SU-DHL-6 (cell line): ENCODE measurements around the gene PRKCSH.
A peak's percentile ranks its signal among the peaks of the same experiment; 100 is the strongest.

Source experiments
- H2AFZ ChIP-seq: fragments of 200-600 bp; sonication (generic); 2 replicates; pipeline ENCODE4 v1.6.1; 2014; ENCODE audit warnings: low read depth, mild to moderate bottlenecking, moderate library complexity, mixed read lengths, antibody characterized with exemption, low read length; ENCODE audit not compliant: severe bottlenecking
- H3F3A ChIP-seq: fragments of 200-600 bp; shearing (Covaris generic); 2 replicates; pipeline ENCODE4 v1.6.0; 2016; ENCODE audit warnings: antibody characterized with exemption, mild to moderate bottlenecking; ENCODE audit not compliant: insufficient read depth
- H3K27ac ChIP-seq: fragments of 200-600 bp; sonication (generic); 2 replicates; pipeline ENCODE4 v1.5.1; 2016; ENCODE audit warnings: low read depth, mild to moderate bottlenecking, low read length, moderate library complexity, mixed read lengths
- H3K27me3 ChIP-seq: fragments of 200-600 bp; sonication (generic), shearing (Covaris generic); 2 replicates; pipeline ENCODE4 v1.6.0; 2014; ENCODE audit warnings: mild to moderate bottlenecking, low read length
- H3K36me3 ChIP-seq: fragments of 200-600 bp; sonication (generic); 2 replicates; pipeline ENCODE4 v1.6.1; 2014; ENCODE audit warnings: mild to moderate bottlenecking, low read length, mixed read lengths
- H3K4me2 ChIP-seq: fragments of 300-600, 200-600 bp; shearing (Covaris generic), sonication (generic); 2 replicates; pipeline ENCODE4 v1.6.0; 2014; ENCODE audit warnings: low read length, low read depth, mild to moderate bottlenecking; ENCODE audit not compliant: poor library complexity, severe bottlenecking
- H3K4me3 ChIP-seq: fragments of 200-600 bp; sonication (generic); 2 replicates; pipeline ENCODE4 v1.5.1; 2014; ENCODE audit warnings: antibody characterized with exemption, low read length, mild to moderate bottlenecking, mixed read lengths; ENCODE audit not compliant: insufficient read depth, poor library complexity, severe bottlenecking
- H3K79me2 ChIP-seq: fragments of 200-600 bp; sonication (generic); 2 replicates; pipeline ENCODE4 v1.6.1; 2014; ENCODE audit warnings: mild to moderate bottlenecking, low read length, moderate library complexity; ENCODE audit not compliant: insufficient read depth
- H3K9ac ChIP-seq: fragments of 200-600 bp; sonication (generic); 2 replicates; pipeline ENCODE4 v1.7.0; 2014; ENCODE audit warnings: mild to moderate bottlenecking, low read length
- H3K9me2 ChIP-seq: fragments of 200-600 bp; sonication (generic); replicated peaks from 2 replicates; pipeline ENCODE4 v1.6.1; 2014; ENCODE audit warnings: low read length; ENCODE audit not compliant: insufficient read depth
- H3K9me3 ChIP-seq: fragments of 200-600 bp; sonication (generic); 2 replicates; pipeline ENCODE4 v1.6.1; 2014; ENCODE audit warnings: low read length, mixed read lengths; ENCODE audit not compliant: insufficient read depth
- H4K20me1 ChIP-seq: fragments of 200-600 bp; sonication (generic); 2 replicates; pipeline ENCODE4 v1.6.1; 2014; ENCODE audit warnings: low read depth, mild to moderate bottlenecking, antibody characterized with exemption, low read length, moderate library complexity, mixed read lengths
- CTCF ChIP-seq: fragments of 200-600 bp; sonication (generic); IDR thresholded peaks from one replicate; pipeline ENCODE4 v1.5.1; 2017; ENCODE audit warnings: antibody characterized with exemption, mild to moderate bottlenecking, low read length, moderate library complexity; ENCODE audit not compliant: insufficient read depth, poor library complexity, severe bottlenecking
- EZH2phosphoT487 ChIP-seq: fragments of 200-600 bp; sonication (generic), shearing (Covaris generic); conservative IDR thresholded peaks from 2 replicates; pipeline ENCODE4 v1.6.1; 2018; ENCODE audit warnings: mild to moderate bottlenecking, antibody characterized with exemption, low read length, moderate library complexity, mixed read lengths

The PRKCSH gene

GRCh38 chr19:11445141-11445540, 9.7 kb downstream of the PRKCSH start:
- H3F3A ChIP-seq, result no peaks in the 10 kb centered on the region
- no peaks in the 10 kb centered on the region for H3K79me2 ChIP-seq
- no peak for TF ChIP-seq CTCF
- TF ChIP-seq EZH2phosphoT487, result no peak
- H3K27ac ChIP-seq, result no peak overlapping the region
- H4K20me1 ChIP-seq, result no peaks in the 10 kb centered on the region
- H3K9ac ChIP-seq, result no peak overlapping the region
- no peaks in the 10 kb centered on the region for H3K9me2 ChIP-seq
- no peak overlapping the region for H3K4me3 ChIP-seq
- H3K27me3 ChIP-seq, result no peaks in the 10 kb centered on the region
- no peak overlapping the region for H3K4me2 ChIP-seq
- no peaks in the 10 kb centered on the region for H3K36me3 ChIP-seq
- H3K9me3 ChIP-seq, result no peaks in the 10 kb centered on the region
- H2AFZ ChIP-seq, result no peak overlapping the region

- H3K9me3 ChIP-seq, result no peaks in the 10 kb centered on the region
- no peaks in the 10 kb centered on the region for H3K27me3 ChIP-seq
- H3K27ac ChIP-seq, result no peak overlapping the region
- H3F3A ChIP-seq, result no peaks in the 10 kb centered on the region
- no peak overlapping the region for H3K4me3 ChIP-seq
- no peak overlapping the region for H2AFZ ChIP-seq
- H3K79me2 ChIP-seq, result no peaks in the 10 kb centered on the region
- H3K9me2 ChIP-seq, result no peaks in the 10 kb centered on the region
- no peaks in the 10 kb centered on the region for H4K20me1 ChIP-seq
- H3K36me3 ChIP-seq, result no peaks in the 10 kb centered on the region
- H3K9ac ChIP-seq, result no peak overlapping the region
- no peak overlapping the region for H3K4me2 ChIP-seq
- no peak for TF ChIP-seq CTCF
- TF ChIP-seq EZH2phosphoT487, result no peak
Measured at GRCh38 chr19:11446271-11446651, 10.8 kb downstream of the PRKCSH start.

- H3K36me3 ChIP-seq, result no peaks in the 10 kb centered on the region
- no peak overlapping the region for H3K4me2 ChIP-seq
- no peak overlapping the region for H2AFZ ChIP-seq
- H3K9ac ChIP-seq, result no peak overlapping the region
- no peaks in the 10 kb centered on the region for H3K9me3 ChIP-seq
- H3K27ac ChIP-seq, result no peak overlapping the region
- H3K9me2 ChIP-seq, result no peaks in the 10 kb centered on the region
- H3K27me3 ChIP-seq, result no peaks in the 10 kb centered on the region
- H3K4me3 ChIP-seq, result no peak overlapping the region
- H4K20me1 ChIP-seq, result no peaks in the 10 kb centered on the region
- H3F3A ChIP-seq, result 0 out of 2 replicates have a peak, but pooled peaks cover under 1% of the 10 kb centered on the region
- no peaks in the 10 kb centered on the region for H3K79me2 ChIP-seq
- TF ChIP-seq CTCF (peak; percentile 72), EZH2phosphoT487 (no peak)
Measured at GRCh38 chr19:11446652-11447301, 11.3 kb downstream of the PRKCSH start.
